Measurements from ENCODE around the gene LTBP1.

- TF ChIP-seq TAF1 (CRISPR knock-in tag; IDR thresholded peaks at IDR 0.05) (no peak), SKI (IDR thresholded peaks at IDR 0.05; ENCODE audit: partially characterized antibody) (no peak), ZFP37 (CRISPR knock-in tag; IDR thresholded peaks at IDR 0.05; ENCODE audit: borderline replicate concordance) (no peak), CTCF (CRISPR knock-in tag; IDR thresholded peaks at IDR 0.05) (no peak), EZH2 (conservative IDR thresholded peaks at IDR 0.05; ENCODE audit: low read depth, low read length) (no peak), ETV6 (CRISPR knock-in tag; conservative IDR thresholded peaks at IDR 0.05) (no peak), POLR2A (IDR thresholded peaks at IDR 0.05; ENCODE audit: insufficient read depth in 1 of 2, low read depth in 2 of 2, low read length in 2 of 2) (no peak), ZBTB33 (CRISPR knock-in tag; IDR thresholded peaks at IDR 0.05) (no peak), KAT8 (CRISPR knock-in tag; IDR thresholded peaks at IDR 0.05) (no peak), SP2 (CRISPR knock-in tag; IDR thresholded peaks at IDR 0.05) (no peak), ZBTB37 (CRISPR knock-in tag; IDR thresholded peaks at IDR 0.05) (no peak), GABPB1 (CRISPR knock-in tag; IDR thresholded peaks at IDR 0.05) (no peak), ZNF580 (CRISPR knock-in tag; IDR thresholded peaks at IDR 0.05; ENCODE audit: borderline replicate concordance, low read depth) (no peak)
Measured at GRCh38 chr2:33242845-33243244, 296.1 kb downstream of the LTBP1 start.

All from HepG2 (cell line).